OCI-LY7 (cell line): ENCODE measurements around the gene IRF2.

Experiments used
- EZH2phosphoT487 ChIP-seq: fragments of 200-600 bp; sonication (generic); IDR thresholded peaks from 2 replicates; pipeline ENCODE4 v1.6.1; 2018; ENCODE audit warnings: low read depth, borderline replicate concordance, mild to moderate bottlenecking, mixed run types, antibody characterized with exemption, low read length, moderate library complexity, mixed read lengths
- TF ChIP-seq, protein P1 (sequence below): fragments of 200-600 bp; sonication (generic); conservative IDR thresholded peaks from 2 replicates; pipeline ENCODE4 v1.5.1; 2014; ENCODE audit warnings: mild to moderate bottlenecking, antibody characterized with exemption, low read length, moderate library complexity, mixed read lengths

DNA sequence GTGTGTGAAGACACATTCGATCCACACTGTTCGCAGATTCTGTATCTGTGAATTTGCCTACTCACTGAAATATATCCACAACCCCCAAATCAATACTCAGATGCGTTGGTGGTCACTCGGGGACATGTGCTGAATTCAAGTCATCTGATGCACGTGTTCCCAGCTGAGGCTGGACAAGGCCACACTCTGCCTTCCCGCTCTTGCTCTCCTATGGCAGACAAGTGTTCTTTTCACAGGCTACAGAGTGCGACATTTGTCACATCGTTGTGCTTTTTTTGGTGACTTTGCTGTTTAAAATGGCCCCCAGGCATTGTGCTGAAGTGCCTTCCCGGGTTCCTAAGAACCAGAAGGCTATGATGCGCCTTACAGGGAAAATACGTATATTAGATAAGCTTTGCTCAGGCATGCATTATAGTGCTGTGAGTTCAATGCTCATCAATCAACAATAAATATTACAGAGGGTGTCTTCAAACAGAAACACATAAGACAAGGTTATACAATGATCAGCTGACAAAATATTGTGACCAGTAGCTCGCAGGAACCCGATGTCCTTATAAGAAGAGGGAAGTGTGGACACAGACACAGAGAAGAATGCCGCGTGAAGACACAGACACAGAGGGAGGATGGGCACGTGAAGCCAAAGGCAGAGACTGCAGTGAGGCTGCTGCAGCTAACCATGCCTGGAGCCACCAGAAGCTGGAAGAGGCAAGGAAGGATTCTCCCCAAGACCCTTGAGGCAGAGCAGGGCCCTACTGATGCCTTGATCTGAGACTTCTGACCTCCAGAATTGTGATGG lies 42.0 kb downstream of the IRF2 start:
- TF ChIP-seq, protein P1, sequence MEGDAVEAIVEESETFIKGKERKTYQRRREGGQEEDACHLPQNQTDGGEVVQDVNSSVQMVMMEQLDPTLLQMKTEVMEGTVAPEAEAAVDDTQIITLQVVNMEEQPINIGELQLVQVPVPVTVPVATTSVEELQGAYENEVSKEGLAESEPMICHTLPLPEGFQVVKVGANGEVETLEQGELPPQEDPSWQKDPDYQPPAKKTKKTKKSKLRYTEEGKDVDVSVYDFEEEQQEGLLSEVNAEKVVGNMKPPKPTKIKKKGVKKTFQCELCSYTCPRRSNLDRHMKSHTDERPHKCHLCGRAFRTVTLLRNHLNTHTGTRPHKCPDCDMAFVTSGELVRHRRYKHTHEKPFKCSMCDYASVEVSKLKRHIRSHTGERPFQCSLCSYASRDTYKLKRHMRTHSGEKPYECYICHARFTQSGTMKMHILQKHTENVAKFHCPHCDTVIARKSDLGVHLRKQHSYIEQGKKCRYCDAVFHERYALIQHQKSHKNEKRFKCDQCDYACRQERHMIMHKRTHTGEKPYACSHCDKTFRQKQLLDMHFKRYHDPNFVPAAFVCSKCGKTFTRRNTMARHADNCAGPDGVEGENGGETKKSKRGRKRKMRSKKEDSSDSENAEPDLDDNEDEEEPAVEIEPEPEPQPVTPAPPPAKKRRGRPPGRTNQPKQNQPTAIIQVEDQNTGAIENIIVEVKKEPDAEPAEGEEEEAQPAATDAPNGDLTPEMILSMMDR = no peak
- TF ChIP-seq EZH2phosphoT487 = no peak
